ENCODE data around the gene CAMTA2.

DNA sequence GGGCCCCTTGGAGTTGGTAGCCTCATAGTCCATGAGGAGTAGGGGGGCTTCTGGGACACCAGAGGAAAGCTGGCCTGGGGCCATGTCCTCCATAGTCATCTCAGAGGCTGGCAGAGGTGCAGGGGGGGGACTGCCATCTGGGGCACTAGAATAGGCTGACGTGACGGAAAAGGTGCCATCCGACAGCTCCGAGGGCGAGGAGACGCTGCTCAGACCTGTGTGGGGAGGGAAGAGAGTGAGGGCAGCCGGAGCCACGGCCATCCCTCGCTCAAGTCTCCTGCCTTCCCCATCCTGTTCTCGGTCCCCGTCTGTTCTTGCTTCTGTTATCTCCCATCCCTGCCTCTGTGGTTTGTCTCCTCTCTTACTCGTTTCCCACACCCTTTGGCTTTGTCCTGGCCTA lies 15.2 kb downstream of the CAMTA2 start:
- TF ChIP-seq EZH2 (IDR thresholded peaks at IDR 0.05; ENCODE audit: borderline replicate concordance, low read depth, low read length) (no peak), RBBP5 (IDR thresholded peaks at IDR 0.05; ENCODE audit: borderline replicate concordance, insufficient read depth, low read length, poor library complexity, severe bottlenecking) (no peak), TARDBP (IDR thresholded peaks at IDR 0.05) (no peak), DPF2 (IDR thresholded peaks at IDR 0.05) (no peak), MXI1 (IDR thresholded peaks at IDR 0.05; ENCODE audit: low read depth, low read length) (no peak), MAFG (tag; conservative IDR thresholded peaks at IDR 0.05) (no peak)
